GM18907 (cell line): Measurements from ENCODE around the gene SLC16A8.
"Not testable (repeated sequence)": the region's sequence is repeated elsewhere in the genome, so short reads cannot be mapped to it uniquely, and the experiment has no call there.

Source experiments
- ATAC-seq: cut with Tn5 transposase; IDR thresholded peaks from one replicate; pipeline ENCODE4 v1.9.1; 2021; ENCODE audit warnings: mild to moderate bottlenecking, moderate library complexity; ENCODE audit not compliant: unreplicated experiment

SLC16A8 gene, protein sequence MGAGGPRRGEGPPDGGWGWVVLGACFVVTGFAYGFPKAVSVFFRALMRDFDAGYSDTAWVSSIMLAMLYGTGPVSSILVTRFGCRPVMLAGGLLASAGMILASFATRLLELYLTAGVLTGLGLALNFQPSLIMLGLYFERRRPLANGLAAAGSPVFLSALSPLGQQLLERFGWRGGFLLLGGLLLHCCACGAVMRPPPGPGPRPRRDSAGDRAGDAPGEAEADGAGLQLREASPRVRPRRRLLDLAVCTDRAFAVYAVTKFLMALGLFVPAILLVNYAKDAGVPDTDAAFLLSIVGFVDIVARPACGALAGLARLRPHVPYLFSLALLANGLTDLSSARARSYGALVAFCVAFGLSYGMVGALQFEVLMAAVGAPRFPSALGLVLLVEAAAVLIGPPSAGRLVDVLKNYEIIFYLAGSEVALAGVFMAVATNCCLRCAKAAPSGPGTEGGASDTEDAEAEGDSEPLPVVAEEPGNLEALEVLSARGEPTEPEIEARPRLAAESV

DNA sequence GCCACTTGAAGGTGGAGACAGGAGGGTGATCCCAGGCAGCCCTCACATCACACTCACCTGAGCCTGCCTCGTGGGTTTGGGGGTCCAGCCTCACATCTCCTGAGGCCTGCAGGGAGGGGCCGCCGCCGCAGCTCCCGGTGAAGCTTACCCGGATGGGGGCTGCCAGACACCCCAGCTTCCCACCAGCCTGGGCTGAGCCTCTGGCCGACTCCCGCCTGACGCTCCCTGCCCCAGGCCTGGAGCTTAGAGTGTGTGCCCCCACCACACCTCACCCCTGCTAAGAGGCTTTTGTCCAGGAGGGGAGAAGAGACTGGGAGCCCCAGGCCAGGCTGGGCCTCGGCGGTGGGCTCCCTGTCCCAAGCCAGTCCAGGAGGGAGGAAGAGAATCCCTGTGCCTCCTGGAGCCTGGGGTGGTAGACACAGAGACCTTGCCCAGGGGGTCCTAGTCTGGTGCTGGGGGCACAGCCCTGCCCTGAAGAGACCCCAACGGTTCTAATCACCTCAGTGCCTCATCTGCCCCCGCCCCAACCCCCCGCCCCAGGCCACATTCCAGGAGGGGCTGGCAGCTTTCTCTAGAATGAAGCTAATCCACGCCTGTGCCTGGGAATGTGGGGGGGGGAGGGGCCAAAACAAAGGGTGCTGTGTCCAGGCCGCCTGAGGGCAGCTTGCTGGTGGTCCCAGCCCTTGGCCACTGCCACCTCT lies at the start of gene SLC16A8:
SLC16A8 (minus strand) TSS at position 254 of the 701 bp plus-strand sequence. CDS start 1,311 bp downstream, outside the sequence.
- ATAC-seq, result no peak

DNA sequence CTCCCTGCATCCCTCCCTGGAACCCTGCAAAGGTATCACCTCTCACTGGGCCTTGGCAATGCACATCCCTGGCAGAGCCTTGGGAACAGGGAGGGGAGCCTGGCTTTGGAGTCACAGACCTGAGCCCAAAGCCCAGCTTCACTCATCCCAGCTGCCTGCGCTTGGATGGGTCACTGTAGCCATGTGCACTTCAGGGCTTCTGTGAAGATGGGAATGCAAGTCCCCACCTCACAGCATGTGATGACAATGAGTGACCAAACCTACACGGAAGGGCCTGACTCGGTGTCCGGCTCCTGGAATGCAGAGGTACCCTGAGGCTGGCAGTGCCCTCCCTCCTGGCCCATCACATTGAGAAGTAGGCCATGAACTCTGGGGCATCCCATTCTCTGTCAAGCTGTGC lies 49.3 kb upstream of the SLC16A8 start:
- no peak for ATAC-seq

DNA sequence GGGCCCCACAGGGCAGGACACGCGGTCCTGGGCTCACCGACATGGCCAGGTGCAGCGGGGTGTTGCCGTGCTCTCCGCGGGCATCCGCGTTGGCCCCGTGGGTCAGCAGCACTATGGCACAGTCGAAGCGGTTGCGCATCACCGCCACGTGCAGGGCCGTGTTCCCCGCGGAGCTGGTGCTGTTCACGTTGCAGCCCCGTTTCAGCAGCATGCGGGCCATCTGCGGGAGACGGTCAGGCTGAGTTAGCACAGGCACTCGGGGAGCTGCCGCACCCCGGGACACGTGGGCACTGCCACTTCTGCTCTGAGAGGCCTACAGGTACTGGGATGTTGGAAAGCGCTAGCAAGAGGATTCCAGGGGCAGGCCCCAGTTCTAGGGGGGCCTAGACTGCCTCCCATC lies 48.8 kb upstream of the SLC16A8 start:
- ATAC-seq, result no peak

DNA sequence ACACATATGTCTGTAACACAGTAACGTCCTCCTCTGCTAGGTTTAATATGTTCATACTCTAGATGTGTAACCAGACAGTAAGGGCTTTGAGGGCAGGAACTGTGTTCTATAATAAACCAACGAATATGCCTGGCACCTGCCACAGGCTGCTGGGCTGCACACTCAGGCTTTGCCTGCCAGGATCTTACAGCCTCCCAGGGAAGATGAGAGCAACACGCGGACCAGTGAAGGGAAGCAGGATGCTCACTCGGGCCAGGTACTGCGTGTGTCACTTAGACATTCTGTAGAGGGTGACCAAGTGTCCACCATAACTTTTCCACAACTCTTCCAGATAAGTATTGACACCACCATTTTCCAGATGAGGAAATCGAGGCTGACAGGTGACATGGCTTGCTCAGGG lies 48.2 kb upstream of the SLC16A8 start:
- ATAC-seq, result no peak

DNA sequence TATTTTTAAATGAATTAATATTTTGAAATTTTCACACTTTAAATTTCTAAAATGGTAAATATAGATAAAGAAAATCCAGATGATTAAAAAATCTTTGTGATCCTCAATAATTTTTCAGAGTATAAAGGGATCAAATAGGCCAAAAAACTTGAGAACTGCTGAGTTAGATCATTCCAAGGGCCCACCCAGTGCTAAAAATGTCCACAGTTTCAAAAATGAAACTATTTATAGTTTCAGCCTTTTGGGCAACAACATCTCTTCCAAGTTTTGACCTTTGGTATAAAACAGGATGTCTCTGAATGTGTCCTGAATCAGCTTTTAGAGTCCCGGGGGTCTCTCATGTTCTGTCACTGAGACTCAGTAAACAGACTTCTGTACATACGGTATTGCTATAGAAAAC lies 47.4 kb upstream of the SLC16A8 start:
- no peak for ATAC-seq

DNA sequence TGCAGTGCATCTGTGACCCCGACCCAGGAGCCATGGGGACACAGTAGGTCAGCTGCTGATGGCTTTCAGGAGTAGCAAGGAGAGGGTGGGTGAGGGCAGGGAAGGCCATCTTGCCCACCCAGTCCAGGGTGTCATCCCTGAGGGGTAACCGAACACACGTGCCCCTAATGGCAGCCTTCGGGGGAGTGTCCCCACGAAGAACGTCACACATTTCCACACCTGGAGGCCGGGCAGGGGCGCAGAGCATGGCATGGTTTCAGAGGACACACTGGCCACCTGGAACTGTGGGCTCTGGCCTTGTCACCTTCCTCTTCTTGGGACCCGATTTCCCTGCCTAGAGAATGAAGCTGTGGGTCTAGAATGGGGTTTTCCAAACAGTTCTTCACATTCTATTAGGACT lies 45.9 kb upstream of the SLC16A8 start:
- no peak for ATAC-seq

DNA sequence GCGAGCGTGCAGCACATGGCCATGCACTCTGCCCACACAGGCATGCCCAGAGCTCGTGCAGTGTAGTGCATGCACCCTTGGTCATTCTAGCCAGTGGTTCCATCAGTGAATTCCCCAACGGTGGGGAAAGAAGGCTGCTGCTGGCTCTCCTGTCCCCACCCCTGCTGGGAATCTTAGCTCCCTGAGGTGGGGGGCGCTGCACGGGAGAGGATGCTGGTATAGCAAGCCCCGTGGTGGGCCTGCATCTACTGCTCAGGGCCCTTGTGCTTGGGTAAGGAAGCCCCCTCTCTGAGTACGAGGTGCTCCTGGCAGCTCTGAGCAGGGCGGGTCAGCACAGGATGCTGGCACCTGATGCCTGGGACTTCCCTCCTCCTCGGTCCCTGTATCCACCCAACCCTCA lies 45.0 kb upstream of the SLC16A8 start:
- ATAC-seq, result no peak

DNA sequence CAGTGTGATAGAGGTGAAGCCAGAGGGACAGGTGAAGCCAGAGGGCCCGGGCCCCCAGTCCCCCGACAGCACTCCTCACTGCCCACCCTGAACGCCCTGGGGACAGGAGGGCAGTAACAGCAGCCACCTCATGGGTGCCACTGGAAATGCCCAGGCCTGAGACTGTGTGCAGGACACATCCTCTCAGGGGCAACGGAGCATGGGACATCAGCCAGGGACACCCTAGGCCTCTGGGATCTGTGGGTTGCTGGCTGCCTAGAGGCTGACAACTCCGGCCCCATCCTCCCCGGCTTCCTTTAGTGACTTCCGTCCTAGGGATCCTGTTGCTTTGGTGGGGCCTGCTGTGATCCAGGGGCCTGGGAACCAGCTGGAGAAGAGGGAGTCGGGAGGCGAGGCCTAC lies 43.9 kb upstream of the SLC16A8 start:
- no peak for ATAC-seq

DNA sequence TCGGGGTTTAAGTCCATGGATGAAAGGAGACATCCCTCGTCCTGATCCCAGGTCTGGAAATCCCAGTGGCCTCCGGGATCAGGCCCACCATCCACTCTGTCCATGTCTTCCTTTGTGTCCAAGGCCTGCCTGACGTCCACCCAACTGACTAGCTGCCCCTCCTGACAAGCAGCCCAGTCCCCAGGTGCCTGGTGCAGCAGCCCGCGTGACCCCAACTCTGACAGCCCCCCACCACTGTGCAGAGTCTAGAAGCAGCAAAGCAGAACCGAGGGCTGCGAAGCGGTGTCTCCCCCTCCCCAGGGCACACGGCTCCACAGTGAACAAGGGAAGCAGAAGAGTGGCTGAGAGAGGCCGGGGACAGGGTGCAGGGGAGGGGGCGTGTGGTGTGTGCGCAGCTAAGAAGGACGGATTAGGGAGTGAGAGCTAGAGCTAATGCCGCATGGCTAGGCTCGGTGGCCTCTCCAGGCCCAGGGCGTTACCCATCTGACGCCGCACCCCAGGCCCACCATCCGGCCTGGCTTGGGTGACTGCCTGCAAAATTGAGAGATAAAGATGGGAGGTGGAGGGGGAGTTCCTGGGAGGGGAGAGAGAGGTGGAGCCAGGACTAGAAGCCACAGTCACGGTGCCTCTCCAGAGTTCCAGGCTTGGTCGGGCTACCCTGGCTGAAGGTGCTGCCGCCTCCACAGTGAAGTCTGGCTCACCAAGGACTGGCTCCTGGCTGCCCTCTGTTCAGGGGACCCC lies 43.1 kb upstream of the SLC16A8 start:
- ATAC-seq, result no peak

DNA sequence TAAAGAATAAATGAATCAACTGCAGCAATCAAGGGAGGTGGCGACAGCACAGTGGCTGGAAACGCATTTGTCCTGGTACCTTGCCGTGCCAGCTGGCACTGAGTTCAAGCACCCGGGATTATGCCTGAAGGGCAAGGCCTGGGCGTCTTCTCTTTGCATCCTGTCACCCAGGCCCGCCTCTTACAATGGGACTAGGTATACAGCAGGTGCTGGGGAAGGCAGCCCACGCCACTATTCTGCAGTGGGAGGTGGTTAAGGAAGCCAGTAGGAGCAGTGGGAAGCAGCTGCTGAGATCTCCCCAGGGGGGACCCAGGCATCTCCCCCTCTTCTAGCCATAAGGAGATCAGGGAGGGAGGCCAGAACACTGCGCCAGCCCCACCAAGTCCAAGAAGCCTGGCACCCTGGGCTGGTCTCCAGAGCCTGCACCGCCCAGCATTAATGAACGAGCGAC lies 41.8 kb upstream of the SLC16A8 start:
- no peak for ATAC-seq

DNA sequence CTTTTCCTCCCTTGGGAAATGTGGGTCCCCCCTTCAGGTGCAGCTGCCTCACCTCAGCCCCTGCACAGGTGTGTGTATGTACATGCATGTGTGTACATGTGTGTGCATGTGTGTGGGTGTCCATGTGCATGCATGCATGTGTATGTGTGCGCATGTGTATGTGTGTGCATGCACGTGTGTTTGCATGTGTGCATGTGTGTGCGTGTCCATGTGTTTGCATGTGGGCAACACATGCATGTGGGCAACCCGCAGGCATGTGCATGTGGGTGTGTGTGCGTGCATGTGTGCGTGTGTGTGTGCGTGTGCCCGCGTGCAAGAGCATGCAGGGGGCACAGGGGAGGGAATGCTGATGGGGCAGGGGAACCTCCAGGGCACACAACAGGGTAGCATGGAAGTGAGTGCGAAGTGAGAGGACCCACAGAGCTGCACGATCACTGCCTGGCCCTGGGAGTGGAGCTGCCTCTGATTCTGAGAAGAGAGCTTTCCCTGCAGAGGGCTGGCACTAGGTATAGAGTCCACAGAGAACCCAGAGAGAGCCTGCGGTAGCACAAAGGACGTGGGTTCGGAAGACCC lies 41.1 kb upstream of the SLC16A8 start:
- no peak for ATAC-seq

DNA sequence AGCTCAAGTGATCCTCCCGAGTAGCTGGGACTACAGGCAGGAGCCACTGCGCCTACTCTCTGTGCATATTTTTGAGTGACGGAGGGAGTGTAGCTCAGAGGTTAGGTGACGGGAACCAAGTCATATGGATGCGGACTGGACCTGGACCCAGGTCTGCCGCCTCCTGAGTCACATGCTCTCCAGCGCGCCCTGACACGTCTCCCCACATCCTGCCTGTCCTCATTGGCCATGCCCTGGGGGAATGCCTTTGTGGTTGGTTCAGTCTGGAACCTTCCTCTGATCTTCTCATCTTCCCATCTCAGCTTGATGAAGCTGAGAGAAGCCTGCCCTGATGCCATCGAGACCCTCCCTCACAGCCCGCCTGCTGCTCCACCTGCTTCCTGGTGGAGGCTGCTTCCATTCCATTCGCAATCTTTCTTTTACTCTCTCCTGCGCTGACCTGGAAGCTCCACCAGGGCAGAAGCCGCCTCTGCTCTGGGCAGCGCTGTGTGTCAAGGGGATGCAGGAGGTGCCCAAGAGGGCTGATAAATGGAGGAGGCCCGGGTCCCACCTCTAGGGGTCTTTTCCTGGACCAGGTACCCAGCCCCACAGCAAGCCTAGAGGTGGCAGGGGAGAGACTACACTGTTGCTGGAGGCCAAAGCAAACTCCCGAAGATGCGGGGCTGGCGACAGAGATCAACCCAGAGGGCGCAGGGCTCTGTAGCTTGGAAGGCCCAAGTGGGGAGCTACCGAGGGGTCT lies 40.4 kb upstream of the SLC16A8 start:
- ATAC-seq, result no peak

DNA sequence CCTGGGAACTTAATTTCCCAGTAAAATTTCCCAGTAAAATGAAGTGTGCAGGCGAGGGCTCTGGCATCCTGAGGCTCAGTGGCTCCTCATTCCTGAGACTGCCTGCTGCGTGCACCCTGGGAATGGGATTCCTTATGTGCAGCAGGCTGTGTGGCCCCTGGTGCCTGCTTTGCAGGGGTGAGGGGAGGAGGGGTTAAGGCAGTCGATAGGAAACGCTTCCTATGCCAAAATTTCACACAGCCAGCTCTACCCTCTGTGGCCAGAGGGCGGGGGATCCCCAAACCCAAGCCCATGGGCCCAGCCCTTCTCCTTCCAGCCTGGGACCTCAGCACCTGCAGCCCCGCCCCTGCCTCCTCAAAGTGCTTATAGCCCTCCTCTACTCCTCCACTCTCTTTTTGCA lies 38.6 kb upstream of the SLC16A8 start:
- no peak for ATAC-seq

DNA sequence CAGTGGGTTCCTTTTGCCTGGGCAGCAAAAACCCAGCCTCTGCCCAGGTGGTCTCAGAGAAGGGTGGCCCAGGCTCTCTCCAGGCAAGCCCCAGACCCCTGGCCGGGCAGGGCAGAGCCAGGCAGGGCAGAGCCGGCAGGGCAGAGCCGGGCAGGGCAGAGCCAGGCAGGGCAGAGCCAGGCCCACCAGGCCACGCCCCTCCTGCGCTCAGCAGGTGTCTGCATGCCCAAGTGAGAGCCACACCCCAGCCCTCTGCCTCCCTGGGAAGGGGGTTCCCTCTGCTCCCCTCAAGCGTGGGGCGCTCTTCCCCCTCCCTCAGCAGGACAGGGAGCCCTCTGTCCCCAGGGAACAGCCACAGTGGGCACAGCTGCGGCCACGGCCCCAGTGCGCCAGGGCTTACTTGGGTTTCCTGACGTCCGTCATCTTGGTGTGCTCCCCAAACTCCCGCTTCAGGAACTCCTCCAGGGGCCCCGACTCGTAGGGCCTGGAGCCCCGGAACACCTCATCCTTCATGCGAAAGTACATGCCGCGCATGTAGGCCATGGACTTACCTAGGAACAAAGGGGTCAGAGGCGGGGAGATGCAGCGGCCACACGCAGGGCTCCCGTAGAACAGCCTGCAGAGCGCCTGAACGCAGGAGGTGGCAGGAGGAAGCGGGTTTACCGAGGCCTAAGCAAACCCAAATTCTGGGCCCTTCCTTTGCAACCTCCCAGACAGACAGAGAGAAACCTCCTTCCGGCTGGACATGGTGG lies 36.6 kb upstream of the SLC16A8 start:
- ATAC-seq, result no peak

DNA sequence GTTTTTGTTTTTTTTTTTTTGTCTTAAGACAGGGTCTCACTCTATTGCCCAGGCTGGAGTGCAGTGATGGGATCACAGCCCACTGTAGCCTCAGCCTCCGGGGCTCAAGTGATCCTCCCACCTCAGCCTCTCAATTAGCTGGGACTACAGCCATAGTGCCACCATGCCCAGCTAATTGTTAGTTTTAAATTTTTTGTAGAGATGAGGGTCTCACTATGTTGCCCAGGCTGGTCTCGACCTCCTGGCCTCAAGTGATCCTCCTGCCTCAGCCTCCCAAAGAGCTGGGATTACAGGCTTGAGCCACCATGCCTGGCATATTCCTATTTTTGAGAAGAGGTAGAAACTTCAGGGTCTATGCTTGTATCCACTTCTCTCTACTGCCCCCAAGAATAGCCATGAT lies 34.8 kb upstream of the SLC16A8 start:
- not testable (repeated sequence) for ATAC-seq

DNA sequence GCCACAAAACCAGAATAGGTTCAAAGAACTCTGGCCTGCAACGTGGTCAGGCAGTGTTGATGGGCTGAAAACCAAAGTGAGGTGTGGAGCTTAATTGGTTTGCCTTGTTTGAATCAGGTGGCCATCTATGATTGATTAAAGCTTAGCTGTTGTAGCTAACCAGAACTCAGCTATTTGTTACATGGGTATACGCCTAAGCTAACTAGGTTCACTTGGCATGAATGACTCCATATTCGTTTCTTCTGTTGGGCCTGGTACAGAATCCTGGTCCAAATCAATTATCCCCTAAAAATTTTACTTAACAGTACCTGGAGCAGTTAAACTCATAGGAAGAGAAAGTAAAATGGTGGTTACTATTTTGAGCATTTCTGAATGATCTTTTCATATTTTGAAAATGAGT lies 34.2 kb upstream of the SLC16A8 start:
- ATAC-seq, result no peak

DNA sequence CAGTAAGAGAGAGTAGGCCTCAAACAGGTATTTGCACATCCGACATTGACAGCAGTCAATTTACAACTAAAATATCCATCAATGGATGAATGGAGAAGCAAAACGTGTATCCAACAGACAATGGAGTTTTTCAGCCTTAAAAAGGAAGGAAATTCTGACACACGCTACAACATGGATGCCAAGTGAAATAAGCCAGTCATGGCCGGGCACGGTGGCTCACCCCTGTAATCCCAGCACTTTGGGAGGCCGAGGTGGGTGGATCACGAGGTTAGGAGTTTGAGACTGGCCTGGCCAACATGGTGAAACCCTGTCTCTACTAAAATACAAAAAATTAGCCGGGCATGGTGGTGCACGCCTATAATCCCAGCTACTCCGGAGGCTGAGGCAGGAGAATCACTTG lies 33.6 kb upstream of the SLC16A8 start:
- ATAC-seq, result not testable (repeated sequence)

DNA sequence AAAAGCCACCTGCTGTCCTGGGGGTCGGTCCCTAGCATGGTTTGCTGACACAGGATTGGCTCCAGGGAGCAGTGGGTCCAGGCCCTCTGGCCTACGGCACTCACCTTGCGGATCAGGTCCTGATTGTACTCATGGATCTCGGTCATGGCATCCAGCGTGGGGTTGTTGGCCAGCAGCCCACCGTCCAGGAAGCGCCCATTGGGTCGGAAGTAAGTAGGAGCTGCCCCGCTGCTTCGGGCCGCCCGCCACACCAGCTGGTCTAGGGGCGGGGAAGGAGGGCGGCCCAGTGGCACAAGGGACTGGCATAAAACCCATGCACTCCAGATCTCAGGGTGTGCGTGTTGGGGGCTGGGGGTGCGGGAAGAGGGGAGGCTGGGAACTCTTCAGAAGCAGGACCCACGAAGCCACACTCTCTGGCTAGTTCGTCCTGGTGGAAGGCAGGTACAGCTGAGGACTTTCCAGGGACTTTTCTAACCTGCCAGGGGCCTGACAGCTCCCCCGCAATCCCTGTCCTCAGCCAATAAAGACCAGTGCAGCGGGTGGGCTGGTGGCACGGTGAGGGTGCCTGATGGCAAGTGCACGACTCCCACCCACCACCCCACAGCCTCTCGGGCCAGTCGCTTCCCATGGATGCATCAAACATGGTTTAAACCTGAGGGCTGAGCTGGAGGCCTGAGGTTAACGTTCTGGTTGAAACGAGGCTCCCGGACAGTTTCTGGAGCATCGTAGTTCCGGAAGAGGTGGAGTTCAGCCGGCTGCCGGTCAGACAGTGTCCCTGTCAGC lies 31.6 kb upstream of the SLC16A8 start:
- ATAC-seq, result no peak
